IMR-90 (cell line): Measurements from ENCODE around the gene ATG101. TPM values are rescaled to one million over a fixed set of nuclear protein-coding genes. Genes with fewer than 3 reads are reported as not detected.

Experiments
- ATAC-seq: fragments of 200-7000 bp; cut with Tn5 transposase; 2 replicates; pipeline ENCODE4 v1.9.1; 2020; ENCODE audit warnings: low read depth, mild to moderate bottlenecking, moderate library complexity
- BruUV-seq: library from RNA; stranded (reverse); fragments of 400-500 nt; replicated peaks from 2 replicates; lab custom pipeline; 2021; lab: Mats Ljungman, UMichigan
- CTCF ChIA-PET: fragments of 300-600 bp; formaldehyde crosslinking; extraction: SDS; loops from one replicate; lab custom pipeline; 2021; ENCODE audit warnings: antibody characterized with exemption; lab: Yijun Ruan, JAX
- POLR2A ChIA-PET: fragments of 300-600 bp; sonication (Branson Sonifier 250); formaldehyde crosslinking; loops from one replicate; lab custom pipeline; 2022; ENCODE audit warnings: antibody characterized with exemption; ENCODE audit not compliant: unreplicated experiment; lab: Charles Lee
- DNase-seq: peaks from one replicate; pipeline ENCODE4 v3.0.0; 2013
- H2AFZ ChIP-seq: replicated peaks from 2 replicates; pipeline ENCODE3; 2013; ENCODE audit warnings: low read length, mild to moderate bottlenecking; ENCODE audit not compliant: poor library complexity
- H2AK5ac ChIP-seq: 2 replicates; pipeline ENCODE4 v1.6.1; 2013; ENCODE audit warnings: low read depth, low read length, inconsistent platforms
- H2AK9ac ChIP-seq: replicated peaks from 2 replicates; pipeline ENCODE3; 2013; ENCODE audit warnings: mild to moderate bottlenecking, low read depth, low read length, moderate library complexity; ENCODE audit not compliant: poor library complexity
- H2BK120ac ChIP-seq: 2 replicates; pipeline ENCODE4 v1.6.1; 2013; ENCODE audit warnings: low read depth, low read length, inconsistent platforms
- H2BK15ac ChIP-seq: 3 replicates; pipeline ENCODE4 v1.6.1; 2013; ENCODE audit warnings: low read depth, low read length, inconsistent platforms
- H2BK20ac ChIP-seq: 2 replicates; pipeline ENCODE4 v1.6.1; 2013; ENCODE audit warnings: low read depth, mild to moderate bottlenecking, inconsistent platforms, low read length, moderate library complexity
- H2BK5ac ChIP-seq: 2 replicates; pipeline ENCODE4 v1.6.1; 2013; ENCODE audit warnings: mild to moderate bottlenecking, low read depth, low read length, inconsistent platforms; ENCODE audit not compliant: poor library complexity, severe bottlenecking
- H3K14ac ChIP-seq: replicated peaks from 2 replicates; pipeline ENCODE4 v1.6.1; 2013; ENCODE audit warnings: low read depth, low read length, inconsistent platforms
- H3K18ac ChIP-seq: 2 replicates; pipeline ENCODE4 v1.6.1; 2013; ENCODE audit warnings: low read depth, low read length, control low read depth
- H3K23ac ChIP-seq: 2 replicates; pipeline ENCODE4 v1.6.1; 2013; ENCODE audit warnings: low read depth, low read length, inconsistent platforms
- H3K27ac ChIP-seq: 2 replicates; pipeline ENCODE4 v1.5.1; 2013; ENCODE audit warnings: mild to moderate bottlenecking, control low read depth, low read length; ENCODE audit not compliant: insufficient read depth
- H3K27me3 ChIP-seq: 2 replicates; pipeline ENCODE4 v1.6.1; 2013; ENCODE audit warnings: low read length; ENCODE audit not compliant: control insufficient read depth, insufficient read depth
- H3K36me3 ChIP-seq: 2 replicates; pipeline ENCODE4 v1.6.1; 2013; ENCODE audit warnings: low read length, mixed read lengths; ENCODE audit not compliant: control insufficient read depth, insufficient read depth
- H3K4ac ChIP-seq: 2 replicates; pipeline ENCODE4 v1.6.1; 2013; ENCODE audit warnings: low read depth, low read length, inconsistent platforms
- H3K4me1 ChIP-seq: 2 replicates; pipeline ENCODE4 v1.6.1; 2013; ENCODE audit warnings: low read length, mixed read lengths; ENCODE audit not compliant: control insufficient read depth, insufficient read depth
- H3K4me2 ChIP-seq: 2 replicates; pipeline ENCODE4 v1.6.1; 2013; ENCODE audit warnings: low read depth, mild to moderate bottlenecking, control low read depth, low read length, moderate library complexity
- H3K4me3 ChIP-seq: 2 replicates; pipeline ENCODE4 v1.5.1; 2013; ENCODE audit warnings: low read depth, mild to moderate bottlenecking, control low read depth, low read length, moderate library complexity; ENCODE audit not compliant: insufficient read depth
- H3K56ac ChIP-seq: 2 replicates; pipeline ENCODE4 v1.6.1; 2013; ENCODE audit warnings: low read length, inconsistent platforms; ENCODE audit not compliant: insufficient read depth; ENCODE audit errors: extremely low read depth
- H3K79me1 ChIP-seq, 2 experiments: 2 replicates each; pipeline ENCODE4 v1.6.1; 2013; ENCODE audit warnings: low read length in 2 of 2, inconsistent platforms in 1 of 2, low read depth in 1 of 2
- H3K9ac ChIP-seq: 2 replicates; pipeline ENCODE4 v1.6.1; 2013; ENCODE audit warnings: low read depth, low read length, control low read depth
- H3K9me1 ChIP-seq: 2 replicates; pipeline ENCODE4 v1.6.1; 2013; ENCODE audit warnings: low read length, inconsistent platforms; ENCODE audit not compliant: insufficient read depth
- H3K9me3 ChIP-seq: 2 replicates; pipeline ENCODE4 v1.6.1; 2013; ENCODE audit warnings: low read length; ENCODE audit not compliant: control insufficient read depth, insufficient read depth
- H4K20me1 ChIP-seq: 2 replicates; pipeline ENCODE4 v1.6.1; 2013; ENCODE audit warnings: low read length, inconsistent platforms; ENCODE audit not compliant: insufficient read depth
- H4K5ac ChIP-seq: 2 replicates; pipeline ENCODE4 v1.6.1; 2013; ENCODE audit warnings: mild to moderate bottlenecking, low read depth, low read length, control low read depth
- H4K8ac ChIP-seq, 2 experiments: 2 replicates each; pipeline ENCODE4 v1.6.1; 2013; ENCODE audit warnings: low read depth in 2 of 2, low read length in 2 of 2, control low read depth in 1 of 2, inconsistent platforms in 1 of 2
- H4K91ac ChIP-seq: 2 replicates; pipeline ENCODE4 v1.6.1; 2013; ENCODE audit warnings: low read depth, low read length, inconsistent platforms; ENCODE audit not compliant: insufficient read depth
- FOS ChIP-seq: fragments of 150-350 bp; IDR thresholded peaks from 2 replicates; pipeline ENCODE4 v1.6.1; 2016; ENCODE audit warnings: low read depth, low read length
- NFE2L2 ChIP-seq: fragments of 150-350 bp; IDR thresholded peaks from 2 replicates; pipeline ENCODE4 v1.6.1; 2016; ENCODE audit warnings: low read depth, mild to moderate bottlenecking, low read length
- RAD21 ChIP-seq: IDR thresholded peaks from 2 replicates; pipeline ENCODE4 v1.6.1; 2012; ENCODE audit warnings: low read length, improper control_type of control experiment
- RCOR1 ChIP-seq: IDR thresholded peaks from 2 replicates; pipeline ENCODE4 v1.6.1; 2012; ENCODE audit warnings: mild to moderate bottlenecking, low read length, improper control_type of control experiment; ENCODE audit not compliant: insufficient replicate concordance
- RFX5 ChIP-seq: IDR thresholded peaks from 2 replicates; pipeline ENCODE4 v1.8.0; 2012; ENCODE audit warnings: low read depth, mild to moderate bottlenecking, low read length, moderate library complexity
- SMC3 ChIP-seq: fragments of 150-350 bp; IDR thresholded peaks from 2 replicates; pipeline ENCODE4 v1.6.1; 2016; ENCODE audit warnings: low read depth, mild to moderate bottlenecking, antibody characterized with exemption, low read length, moderate library complexity
- WGBS, 2 experiments: methylation state at CpG; one replicate each; pipeline versions ENCODE4 v1.1.5 to v1.1.7; 2013; ENCODE audit warnings: missing lambda C conversion rate in 2 of 2; ENCODE audit not compliant: insufficient read length in 1 of 2; ENCODE audit errors: extremely low coverage in 2 of 2; 5-methylcytosine and 5-hydroxymethylcytosine counted together
- dilution Hi-C: fragments of 300-500 bp; cut with HindIII; formaldehyde crosslinking; loops from one replicate; pipeline ENCODE4 v1.14.3; 2018; ENCODE audit warnings: low sequenced_read_pairs; ENCODE audit not compliant: unreplicated experiment
- in situ Hi-C: fragments of 300-500 bp; cut with MboI; formaldehyde crosslinking; loops from 3 replicates; pipeline ENCODE4 v1.14.3; 2019; ENCODE audit warnings: low sequenced_read_pairs, inconsistent platforms, mixed read lengths
- intact Hi-C: fragments of 100-400 bp; cut with micrococcal nuclease; formaldehyde crosslinking; loops from 2 replicates; pipeline ENCODE4 v1.10.0; 2022
- polyA plus RNA-seq, 3 experiments: library from polyadenylated mRNA; depleted of rRNA; stranded (reverse); fragments of >200 nt; gene quantifications; 2 replicates each; pipeline ENCODE4 v1.2.3, GENCODE V29; 2012; ENCODE audit warnings: low replicate concordance in 1 of 3
- total RNA-seq: library from RNA; depleted of rRNA; stranded (reverse); fragments of >200 nt; gene quantifications from 2 replicates; pipeline ENCODE4 v1.2.3, GENCODE V29; 2012
- TF ChIP-seq, protein P1 (sequence below): conservative IDR thresholded peaks from 2 replicates; pipeline ENCODE4 v1.5.1; 2012; ENCODE audit warnings: mild to moderate bottlenecking, low read depth, low read length, improper control_type of control experiment

The ATG101 gene
- total and polyA plus RNA-seq, 2 of the 4 experiments (the other 2 are of a cell fraction): 93.9 to 167 TPM

DNA sequence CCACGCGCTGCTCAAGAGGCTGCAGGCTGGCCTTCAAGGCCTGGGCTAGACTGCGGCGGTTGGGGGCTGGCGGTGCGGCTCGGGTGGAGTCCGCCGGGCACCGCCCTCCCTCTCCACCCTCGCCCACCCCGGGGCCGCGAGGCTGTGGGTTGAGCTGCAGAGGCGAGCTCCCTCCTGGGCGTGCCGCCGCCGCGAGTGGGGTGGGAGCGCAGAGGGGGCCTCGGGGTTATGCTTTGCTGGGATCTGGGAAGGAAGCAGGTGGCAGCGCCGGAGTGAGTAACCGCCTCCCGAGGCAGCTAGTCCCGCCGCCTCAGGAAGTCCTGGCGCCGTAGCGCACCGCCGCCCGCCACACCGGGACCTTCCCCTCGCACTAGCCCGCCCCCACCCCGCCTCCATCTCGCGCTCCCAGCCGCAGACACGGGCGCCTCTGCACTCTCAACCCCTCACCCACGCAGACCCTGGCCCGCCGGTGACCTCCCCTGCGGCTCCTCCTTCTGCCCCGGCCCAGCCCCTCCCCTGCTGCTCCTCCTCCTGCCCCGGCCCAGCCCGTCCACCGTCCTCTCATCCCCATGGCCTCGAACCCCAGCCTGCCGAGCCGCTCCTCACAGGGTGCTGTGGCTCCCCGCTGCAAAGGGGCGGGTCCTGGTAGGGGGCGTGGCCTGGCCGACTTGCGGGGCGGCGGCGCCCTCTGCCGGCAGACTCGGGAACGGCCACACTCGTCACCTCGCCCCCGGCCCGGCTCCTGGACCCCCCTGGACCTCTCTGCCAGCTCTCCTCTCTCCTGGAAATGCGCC lies 46.4 kb upstream of the ATG101 start (continued):
- TF ChIP-seq RAD21 (peak; percentile 78), NFE2L2 (no peak)

DNA sequence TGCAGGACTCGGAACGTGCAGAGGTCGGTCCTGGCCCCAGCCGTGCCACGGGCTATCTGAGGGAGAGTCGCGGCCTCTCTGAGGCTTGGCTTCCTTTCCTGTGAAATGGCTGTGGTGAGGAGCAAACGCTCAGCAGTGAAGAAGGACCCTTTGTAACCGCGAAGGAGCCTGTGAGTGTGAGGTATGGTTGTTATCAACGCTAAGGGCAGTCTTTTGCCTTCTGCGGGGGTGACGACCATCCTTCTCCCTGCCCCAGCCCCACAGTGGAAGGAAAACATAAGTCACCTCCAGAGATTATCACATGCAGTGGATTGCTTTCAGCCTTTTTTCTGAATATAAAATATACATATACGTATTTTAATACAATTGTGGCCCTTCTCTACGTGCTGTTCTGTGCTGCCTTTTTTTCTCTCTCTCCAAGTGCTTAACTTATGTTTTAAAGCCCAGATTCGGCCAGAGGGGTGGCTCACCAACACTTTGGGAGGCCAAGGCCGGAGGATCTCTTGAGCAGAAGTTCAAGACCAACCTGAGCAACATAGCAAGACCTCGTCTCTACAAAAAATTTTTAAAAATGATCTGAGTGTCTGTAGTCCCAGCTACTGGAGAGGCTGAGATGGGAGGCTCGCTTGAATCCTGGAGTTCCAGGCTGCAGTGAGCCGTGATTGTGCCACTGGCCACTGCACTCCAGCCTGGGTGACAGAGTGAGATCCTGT lies 45.6 kb upstream of the ATG101 start:
- 100% methylated on average over 1 of the region's 20 CpGs; no CpG with 5 or more reads in 1 of the 2 experiments for WGBS, 2 experiments
- Histone ChIP-seq H3K9me3 (no peaks in the 10 kb centered on the region), H3K23ac (peak overlapping the region; percentile 59; the same call in 1 of the 2 replicates), H2BK120ac (peak overlapping the region; percentile 87), H3K4ac (peak overlapping the region; percentile 88), H4K20me1 (no peaks in the 10 kb centered on the region; the same call in 1 of the 2 replicates), H2AK9ac (peak overlapping the region; percentile 92), H3K4me2 (peak overlapping the region; percentile 91), H3K18ac (no peak overlapping the region), H3K27me3 (no peaks in the 10 kb centered on the region), H3K79me1 (peaks cover 0 to 3% of the 10 kb centered on the region in 2 experiments; a peak in 1 of 4 replicates), H4K8ac (peak overlapping the region; percentile 19 to 94; a peak in 3 of 4 replicates), H2BK5ac (no peak overlapping the region), H2AFZ (peak overlapping the region; percentile 99), H4K91ac (peak overlapping the region; percentile 58; the same call in 1 of the 2 replicates), H3K4me1 (peaks cover 6% of the 10 kb centered on the region; the same call in 1 of the 2 replicates), H3K56ac (no peak overlapping the region), H3K4me3 (peak overlapping the region; percentile 52), H3K9me1 (no peaks in the 10 kb centered on the region), H3K9ac (no peak overlapping the region), H4K5ac (peak overlapping the region; percentile 79), H2BK15ac (no peak overlapping the region; the same call in 2 of the 3 replicates), H3K14ac (peak overlapping the region; percentile 86), H2BK20ac (peak overlapping the region; percentile 33; the same call in 1 of the 2 replicates), H3K27ac (0 out of 2 replicates have a peak overlapping the region, but pooled peaks have one; percentile 41), H2AK5ac (no peak overlapping the region; the same call in 1 of the 2 replicates), H3K36me3 (no peaks in the 10 kb centered on the region)
- ChIA-PET POLR2A (no interaction called here), CTCF (interaction anchor here (0.6 to 8.6 kb wide), 10 partner anchors 9 to 168 kb away, joined by 3 to 128 read pairs (median 4); partner anchors contain the start of genes KRT80, SMIM41 and TAMALIN)
- intact Hi-C loops (loop anchor here (5.0 kb wide), 1 partner anchor 132 kb away; no protein-coding TSS in a partner anchor), in situ Hi-C loops (loop anchor here (5.0 kb wide), 1 partner anchor 98 kb away; no protein-coding TSS in a partner anchor), dilution Hi-C loops (no loop called here)
- DNase-seq (no peak), ATAC-seq (no peak; the same call in 1 of the 2 replicates)
- TF ChIP-seq, protein P1, sequence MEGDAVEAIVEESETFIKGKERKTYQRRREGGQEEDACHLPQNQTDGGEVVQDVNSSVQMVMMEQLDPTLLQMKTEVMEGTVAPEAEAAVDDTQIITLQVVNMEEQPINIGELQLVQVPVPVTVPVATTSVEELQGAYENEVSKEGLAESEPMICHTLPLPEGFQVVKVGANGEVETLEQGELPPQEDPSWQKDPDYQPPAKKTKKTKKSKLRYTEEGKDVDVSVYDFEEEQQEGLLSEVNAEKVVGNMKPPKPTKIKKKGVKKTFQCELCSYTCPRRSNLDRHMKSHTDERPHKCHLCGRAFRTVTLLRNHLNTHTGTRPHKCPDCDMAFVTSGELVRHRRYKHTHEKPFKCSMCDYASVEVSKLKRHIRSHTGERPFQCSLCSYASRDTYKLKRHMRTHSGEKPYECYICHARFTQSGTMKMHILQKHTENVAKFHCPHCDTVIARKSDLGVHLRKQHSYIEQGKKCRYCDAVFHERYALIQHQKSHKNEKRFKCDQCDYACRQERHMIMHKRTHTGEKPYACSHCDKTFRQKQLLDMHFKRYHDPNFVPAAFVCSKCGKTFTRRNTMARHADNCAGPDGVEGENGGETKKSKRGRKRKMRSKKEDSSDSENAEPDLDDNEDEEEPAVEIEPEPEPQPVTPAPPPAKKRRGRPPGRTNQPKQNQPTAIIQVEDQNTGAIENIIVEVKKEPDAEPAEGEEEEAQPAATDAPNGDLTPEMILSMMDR: no peak
- TF ChIP-seq NFE2L2: no peak
- no peak for TF ChIP-seq RFX5
- TF ChIP-seq RAD21: no peak
- no peak for TF ChIP-seq SMC3
- TF ChIP-seq FOS: no peak
- no peak for TF ChIP-seq RCOR1
- no TSS peak for BruUV-seq
